SJCRH30 (cell line): ENCODE measurements around the gene P2RY8. TPM values are rescaled to one million over a fixed set of nuclear protein-coding genes. Genes with fewer than 3 reads are reported as not detected.
"Not testable (repeated sequence)": the region's sequence is repeated elsewhere in the genome, so short reads cannot be mapped to it uniquely, and the experiment has no call there.

Experiments used
- DNase-seq, 2 experiments: peaks; one replicate each; pipeline ENCODE4 v3.0.0-alpha.2; 2015 to 2020
- H3K27ac ChIP-seq: fragments of 250-450 bp; sonication (Bioruptor Pico); 2 replicates; pipeline ENCODE4 v1.5.1; 2020; ENCODE audit warnings: mild to moderate bottlenecking, moderate library complexity
- H3K27me3 ChIP-seq: fragments of 250-450 bp; sonication (Bioruptor Pico); 2 replicates; pipeline ENCODE4 v1.5.1; 2020; ENCODE audit warnings: mild to moderate bottlenecking, moderate library complexity
- H3K36me3 ChIP-seq: fragments of 250-450 bp; sonication (Bioruptor Pico); 2 replicates; pipeline ENCODE4 v1.5.1; 2020; ENCODE audit warnings: mild to moderate bottlenecking, moderate library complexity
- H3K4me1 ChIP-seq: fragments of 250-450 bp; sonication (Bioruptor Pico); 2 replicates; pipeline ENCODE4 v1.5.1; 2020; ENCODE audit warnings: mild to moderate bottlenecking, moderate library complexity
- H3K4me3 ChIP-seq: fragments of 250-450 bp; sonication (Bioruptor Pico); 2 replicates; pipeline ENCODE4 v1.5.1; 2020; ENCODE audit warnings: mild to moderate bottlenecking, moderate library complexity
- H3K9me3 ChIP-seq: fragments of 250-450 bp; sonication (Bioruptor Pico); replicated peaks from 2 replicates; pipeline ENCODE4 v1.5.1; 2020; ENCODE audit warnings: mild to moderate bottlenecking, moderate library complexity
- total RNA-seq: library from RNA; depleted of rRNA; stranded (reverse); fragments of >200 nt; shearing (Covaris generic); gene quantifications from 2 replicates; pipeline ENCODE4 v1.2.3, GENCODE V29; 2014

Gene P2RY8
- total RNA-seq, 1 experiment from 2014 or later: 0.08 TPM

DNA sequence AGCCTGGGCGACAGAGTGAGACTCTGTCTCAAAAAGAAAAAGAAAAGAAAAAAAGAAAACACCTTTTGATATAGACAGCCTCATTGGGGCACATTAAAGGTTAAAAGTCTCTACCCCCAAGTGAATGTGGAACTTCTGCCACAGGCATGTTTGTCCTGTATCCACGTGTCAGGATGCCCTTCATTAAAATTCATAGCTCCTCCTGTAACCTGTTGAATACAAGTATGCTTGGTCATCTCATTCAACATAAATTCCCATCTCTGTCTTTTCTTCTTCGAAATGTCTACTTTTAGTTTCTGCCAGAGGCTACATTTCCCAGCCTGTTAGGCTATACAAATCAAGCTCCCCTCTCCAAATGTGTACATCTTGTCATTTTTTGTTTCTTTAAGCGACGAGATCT is 25.8 kb downstream of the P2RY8 start:
- no peaks in the 10 kb centered on the region for H3K4me1 ChIP-seq
- H3K27ac ChIP-seq: no peak overlapping the region
- H3K9me3 ChIP-seq: no peaks in the 10 kb centered on the region
- H3K36me3 ChIP-seq: no peaks in the 10 kb centered on the region
- no peaks in the 10 kb centered on the region for H3K27me3 ChIP-seq
- no peak for DNase-seq
- no peak overlapping the region for H3K4me3 ChIP-seq

DNA sequence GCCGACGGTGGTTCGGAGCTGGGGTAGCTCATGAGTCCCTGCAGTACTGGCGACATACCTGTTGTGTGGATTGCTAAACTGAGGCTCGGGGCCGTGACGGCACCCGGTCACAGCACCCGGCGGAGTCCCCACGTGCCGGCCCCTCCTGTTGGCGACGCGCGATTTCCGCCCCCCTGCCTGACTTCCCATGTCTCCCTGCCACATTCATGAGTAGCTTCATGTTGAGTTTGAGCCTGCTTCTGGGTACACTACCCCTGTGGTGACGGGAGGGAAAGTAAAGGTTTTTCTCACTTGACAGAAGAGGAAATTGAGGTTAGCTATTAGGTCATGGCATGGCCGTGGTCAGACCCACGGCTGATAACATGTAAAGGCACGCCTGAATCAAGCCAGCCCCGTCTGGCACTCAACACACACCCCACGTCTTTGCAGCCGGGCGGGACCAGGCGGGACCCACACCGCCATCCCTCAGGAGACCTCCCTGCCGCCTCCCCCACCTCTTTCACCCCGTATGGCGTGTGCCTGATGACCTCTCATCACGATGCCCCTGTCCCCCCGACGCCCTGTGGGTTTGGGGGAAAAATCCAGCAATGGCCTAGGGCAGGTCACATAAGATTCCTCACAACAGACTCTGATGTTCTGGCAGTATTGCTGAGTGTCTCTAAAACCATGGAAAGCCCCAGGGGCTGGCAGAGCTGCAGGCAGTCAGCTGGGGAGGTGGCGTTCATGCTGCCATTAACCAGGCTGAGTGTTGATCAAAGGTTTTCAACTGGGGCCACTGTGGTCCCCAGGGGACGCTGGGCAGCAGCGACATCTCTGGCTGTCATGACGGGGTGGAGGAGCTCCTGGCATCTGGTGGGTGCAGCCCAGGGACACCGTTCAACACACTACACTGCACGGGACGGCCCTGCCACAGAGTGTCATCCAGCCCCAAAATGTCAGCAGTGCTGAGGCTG is 29.2 kb downstream of the P2RY8 start:
- no peaks in the 10 kb centered on the region for H3K4me1 ChIP-seq
- H3K27ac ChIP-seq: no peak overlapping the region
- H3K9me3 ChIP-seq: no peaks in the 10 kb centered on the region
- H3K36me3 ChIP-seq: no peaks in the 10 kb centered on the region
- H3K27me3 ChIP-seq: no peaks in the 10 kb centered on the region
- no peak overlapping the region for H3K4me3 ChIP-seq
- DNase-seq: no peak

GRCh38 chrX:1506916-1507315 is 30.1 kb downstream of the P2RY8 start:
- no peaks in the 10 kb centered on the region for H3K36me3 ChIP-seq
- DNase-seq: no peak

DNA sequence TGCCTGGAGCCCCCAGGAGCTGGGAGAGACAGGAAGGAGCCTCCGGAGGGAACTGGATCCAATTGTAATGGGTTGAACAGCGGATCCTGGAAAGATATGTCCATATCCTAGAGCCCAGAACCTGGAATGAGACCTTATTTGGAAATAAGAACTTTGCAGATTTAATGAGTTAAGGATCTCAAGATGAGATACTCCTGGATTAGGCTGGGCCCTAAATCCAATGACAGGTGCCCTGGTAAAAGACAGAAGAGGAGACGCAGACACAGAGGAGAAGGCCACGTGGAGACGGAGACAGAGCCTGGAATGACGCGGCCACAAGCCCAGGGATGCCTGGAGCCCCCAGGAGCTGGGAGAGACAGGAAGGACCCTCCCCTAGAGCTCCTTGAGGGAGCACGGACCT is 34.1 kb downstream of the P2RY8 start:
- Histone ChIP-seq H3K27me3 (no peaks in the 10 kb centered on the region), H3K27ac (no peak overlapping the region), H3K9me3 (no peaks in the 10 kb centered on the region), H3K36me3 (no peaks in the 10 kb centered on the region), H3K4me1 (no peaks in the 10 kb centered on the region), H3K4me3 (no peak overlapping the region)
- no peak for DNase-seq

More at GRCh38 chrX:1506916-1507315, 30.1 kb downstream of the P2RY8 start:
- no peak overlapping the region for H3K4me3 ChIP-seq
- no peaks in the 10 kb centered on the region for H3K27me3 ChIP-seq
- H3K9me3 ChIP-seq: no peaks in the 10 kb centered on the region
- no peaks in the 10 kb centered on the region for H3K4me1 ChIP-seq
- H3K27ac ChIP-seq: no peak overlapping the region

DNA sequence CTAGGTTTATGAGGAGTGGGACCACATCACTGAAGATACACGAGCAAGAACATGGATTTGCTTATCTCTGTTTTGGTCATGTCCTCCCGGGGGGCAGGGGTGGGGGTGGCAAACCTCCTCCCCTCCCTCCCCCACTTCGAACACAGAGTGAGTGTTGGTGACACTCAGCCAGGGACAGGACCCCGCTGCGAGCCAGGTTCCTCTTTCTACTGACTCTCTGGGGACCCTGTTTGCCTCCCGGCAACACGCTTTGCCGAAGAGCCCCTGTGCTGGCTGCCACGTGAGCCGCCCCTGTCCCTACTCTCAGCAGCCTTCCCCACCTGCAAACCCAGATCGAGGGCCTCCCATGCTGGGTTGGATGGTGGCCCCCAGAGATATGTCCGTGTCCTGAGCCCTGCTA is 34.7 kb downstream of the P2RY8 start:
- Histone ChIP-seq H3K27me3 (no peaks in the 10 kb centered on the region), H3K27ac (no peak overlapping the region), H3K4me3 (no peak overlapping the region), H3K4me1 (no peaks in the 10 kb centered on the region), H3K36me3 (no peaks in the 10 kb centered on the region), H3K9me3 (no peaks in the 10 kb centered on the region)
- no peak for DNase-seq

DNA sequence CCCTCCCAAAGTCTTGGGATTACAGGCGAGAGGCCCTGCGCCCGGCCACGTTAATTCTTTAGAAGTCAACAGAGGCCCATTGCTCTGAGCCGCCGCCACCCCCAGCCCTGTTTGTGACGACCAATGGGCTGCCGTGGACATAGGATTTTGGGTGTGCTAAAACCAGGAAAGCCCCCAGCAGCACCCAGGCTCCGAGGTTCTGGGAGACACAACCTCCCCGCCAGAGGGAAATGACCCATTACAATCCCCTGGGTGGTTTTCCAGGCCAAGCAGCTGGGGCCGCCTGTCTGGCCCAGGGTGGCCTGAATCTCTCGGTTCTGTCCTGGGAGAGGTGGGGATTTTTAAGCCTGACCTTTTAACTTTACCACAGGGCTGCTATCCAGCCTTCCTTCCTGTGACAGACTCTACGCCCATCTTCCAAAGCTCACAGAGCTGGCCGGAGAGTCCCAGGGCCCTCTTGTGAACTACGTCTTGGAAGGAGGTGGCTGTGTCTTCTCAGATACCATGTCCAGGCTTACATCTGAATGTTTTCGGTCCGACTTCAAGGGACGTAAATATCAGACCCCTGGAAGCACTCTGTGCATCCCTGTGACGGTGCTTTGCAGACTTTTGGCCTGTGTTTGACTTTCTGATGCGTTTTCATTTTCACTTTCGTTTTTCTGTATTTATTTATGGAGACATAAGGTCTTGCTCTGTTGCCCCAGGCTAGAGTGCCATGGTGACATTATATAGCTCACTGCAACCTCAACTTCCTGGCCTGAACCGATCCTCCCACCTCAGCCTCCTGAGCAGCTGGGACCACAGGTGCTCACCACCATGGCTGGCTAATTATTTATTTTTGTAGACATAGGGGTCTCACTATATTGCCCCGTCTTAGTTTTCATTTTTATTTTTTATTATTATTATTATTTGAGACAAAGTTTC is 36.0 kb downstream of the P2RY8 start:
- H3K27me3 ChIP-seq: no peaks in the 10 kb centered on the region
- H3K36me3 ChIP-seq: no peaks in the 10 kb centered on the region
- no peaks in the 10 kb centered on the region for H3K4me1 ChIP-seq
- H3K27ac ChIP-seq: no peak overlapping the region
- no peaks in the 10 kb centered on the region for H3K9me3 ChIP-seq
- DNase-seq: no peak
- no peak overlapping the region for H3K4me3 ChIP-seq

- Histone ChIP-seq H3K9me3 (no peaks in the 10 kb centered on the region), H3K27ac (no peak overlapping the region), H3K27me3 (no peaks in the 10 kb centered on the region), H3K4me3 (no peak overlapping the region), H3K36me3 (no peaks in the 10 kb centered on the region), H3K4me1 (no peaks in the 10 kb centered on the region)
- no peak for DNase-seq
Measured at GRCh38 chrX:1496076-1496475, 40.9 kb downstream of the P2RY8 start.

DNA sequence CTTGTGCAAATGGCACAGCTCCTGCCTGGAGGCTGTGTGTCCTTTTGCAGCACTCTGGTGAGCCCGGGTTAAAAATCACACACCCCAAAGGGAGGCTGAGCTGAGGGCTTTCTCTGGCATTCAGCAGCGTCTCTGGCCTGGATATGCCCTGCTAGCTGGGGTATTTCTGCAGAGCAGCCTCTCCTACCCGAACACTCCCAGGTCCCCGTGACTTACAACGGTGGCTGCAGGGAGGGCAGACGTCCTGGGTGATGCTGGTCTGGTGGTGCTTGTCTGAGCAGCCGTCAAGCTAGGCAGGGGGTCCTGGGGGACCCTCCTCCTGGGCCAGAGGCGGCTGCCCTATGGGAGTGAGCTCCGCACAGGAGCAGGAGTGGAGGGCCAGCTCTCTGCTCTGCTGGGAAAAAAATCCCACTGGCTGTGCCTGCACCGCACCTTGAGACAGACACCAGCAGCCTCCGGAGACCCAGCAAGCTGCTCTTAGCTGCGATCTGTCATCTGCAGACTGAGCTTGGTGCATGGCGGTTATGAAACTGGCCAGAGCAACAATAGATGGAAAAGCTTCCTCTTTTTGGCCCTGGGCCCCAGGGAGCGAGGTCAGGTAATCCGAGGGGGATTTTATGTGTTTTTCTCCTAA is 43.0 kb downstream of the P2RY8 start:
- no peaks in the 10 kb centered on the region for H3K9me3 ChIP-seq
- H3K4me3 ChIP-seq: no peak overlapping the region
- no peaks in the 10 kb centered on the region for H3K36me3 ChIP-seq
- no peak overlapping the region for H3K27ac ChIP-seq
- no peaks in the 10 kb centered on the region for H3K4me1 ChIP-seq
- H3K27me3 ChIP-seq: no peaks in the 10 kb centered on the region
- DNase-seq: peak in 1 of 2 experiments; percentile 34

GRCh38 chrX:1493412-1493811 is 43.6 kb downstream of the P2RY8 start:
- no peaks in the 10 kb centered on the region for H3K27me3 ChIP-seq
- H3K4me3 ChIP-seq: no peak overlapping the region
- no peaks in the 10 kb centered on the region for H3K36me3 ChIP-seq
- no peaks in the 10 kb centered on the region for H3K9me3 ChIP-seq
- no peak overlapping the region for H3K27ac ChIP-seq
- no peak for DNase-seq
- H3K4me1 ChIP-seq: no peaks in the 10 kb centered on the region

DNA sequence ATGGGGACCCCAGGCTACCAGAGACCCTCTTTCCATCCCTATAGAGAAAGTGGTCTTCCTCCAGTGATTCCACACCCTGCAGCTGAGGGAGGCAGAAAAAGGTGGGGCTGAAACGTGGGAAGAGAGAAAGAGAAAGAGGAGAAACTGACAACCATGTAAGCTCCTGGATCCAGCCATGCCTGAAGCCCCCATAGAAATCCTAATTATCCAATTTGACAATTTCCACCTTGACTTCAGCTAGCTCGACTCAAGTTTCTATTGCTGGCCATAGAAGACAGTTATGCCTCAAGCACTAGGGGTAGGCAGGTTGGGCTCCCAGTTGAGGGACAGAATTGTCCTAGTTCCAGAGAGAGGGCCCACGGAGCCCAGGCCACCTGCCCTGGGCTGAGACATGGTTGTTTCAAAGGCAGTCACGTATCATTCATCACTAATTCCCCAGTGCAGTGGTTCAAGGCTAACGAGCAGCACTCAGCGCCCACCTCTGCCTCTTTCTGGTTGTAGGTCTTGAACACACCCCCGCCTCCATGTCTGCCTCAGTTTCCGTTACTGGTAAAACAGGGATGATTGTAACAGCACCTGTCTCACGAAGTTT is 44.5 kb downstream of the P2RY8 start:
- H3K36me3 ChIP-seq: no peaks in the 10 kb centered on the region
- H3K27me3 ChIP-seq: no peaks in the 10 kb centered on the region

DNA sequence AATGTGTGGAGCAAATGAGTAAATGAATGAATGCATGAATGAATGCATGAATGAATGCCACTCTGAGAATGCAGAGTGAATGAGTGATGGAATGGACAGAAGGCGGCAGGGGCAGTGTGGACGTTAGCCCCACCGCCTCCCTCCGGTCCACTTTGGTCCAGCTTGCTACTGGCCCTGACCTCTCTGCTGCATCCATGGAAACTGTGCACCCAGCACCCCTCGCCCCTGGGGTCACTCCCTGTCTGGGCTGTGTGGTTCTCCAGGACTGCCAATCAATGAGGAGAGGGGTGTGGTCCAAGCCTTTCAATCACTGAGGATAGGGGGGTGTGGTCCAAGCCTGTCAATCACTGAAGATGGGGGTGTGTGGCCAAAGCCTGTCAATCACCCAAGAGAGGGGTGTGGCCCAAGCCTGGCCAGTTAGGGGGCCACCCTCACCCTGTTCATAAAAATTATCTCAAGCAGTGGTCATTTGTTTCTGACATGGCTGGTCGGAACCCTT is 45.1 kb downstream of the P2RY8 start:
- peak; percentile 33 to 44 for DNase-seq
- no peaks in the 10 kb centered on the region for H3K4me1 ChIP-seq
- no peaks in the 10 kb centered on the region for H3K9me3 ChIP-seq
- no peaks in the 10 kb centered on the region for H3K27me3 ChIP-seq
- no peak overlapping the region for H3K27ac ChIP-seq
- no peaks in the 10 kb centered on the region for H3K36me3 ChIP-seq
- H3K4me3 ChIP-seq: no peak overlapping the region

More for the DNA sequence above, 44.5 kb downstream of the P2RY8 start:
- Histone ChIP-seq H3K9me3 (no peaks in the 10 kb centered on the region), H3K4me3 (no peak overlapping the region), H3K27ac (no peak overlapping the region), H3K4me1 (no peaks in the 10 kb centered on the region)
- no peak for DNase-seq

GRCh38 chrX:1491248-1491647 is 45.7 kb downstream of the P2RY8 start:
- not testable (repeated sequence) for H3K27ac ChIP-seq, H3K4me3 ChIP-seq, H3K36me3 ChIP-seq, H3K27me3 ChIP-seq, DNase-seq, H3K9me3 ChIP-seq, H3K4me1 ChIP-seq

DNA sequence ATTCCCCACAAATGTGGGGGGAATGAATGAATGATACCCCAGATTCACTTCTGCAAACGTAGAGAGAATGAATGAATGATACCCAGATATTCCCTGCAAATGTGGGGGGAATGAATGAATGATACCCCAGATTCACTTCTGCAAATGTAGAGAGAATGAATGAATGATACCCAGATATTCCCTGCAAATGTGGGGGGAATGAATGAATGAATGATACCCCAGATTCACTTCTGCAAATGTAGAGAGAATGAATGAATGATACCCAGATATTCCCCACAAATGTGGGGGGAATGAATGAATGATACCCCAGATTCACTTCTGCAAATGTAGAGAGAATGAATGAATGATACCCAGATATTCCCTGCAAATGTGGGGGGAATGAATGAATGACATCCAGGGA is 46.3 kb downstream of the P2RY8 start:
- H3K4me3 ChIP-seq, H3K36me3 ChIP-seq, H3K4me1 ChIP-seq, DNase-seq, H3K27ac ChIP-seq, H3K27me3 ChIP-seq, H3K9me3 ChIP-seq: not testable (repeated sequence)

- not testable (repeated sequence) for H3K4me1 ChIP-seq, H3K27ac ChIP-seq, DNase-seq, H3K9me3 ChIP-seq, H3K4me3 ChIP-seq, H3K36me3 ChIP-seq, H3K27me3 ChIP-seq
Measured at GRCh38 chrX:1489354-1489753, 47.6 kb downstream of the P2RY8 start.
